Type B pancreatic cell (in vitro differentiated cells): ENCODE data around the gene ENPP7. TPM values are rescaled to one million over a fixed set of nuclear protein-coding genes. Genes with fewer than 3 reads are reported as not detected.
A peak's percentile ranks its signal among the peaks of the same experiment; 100 is the strongest.

Source experiments
- DNase-seq: peaks from one replicate; pipeline ENCODE4 v3.0.0; 2021; ENCODE audit warnings: mixed read lengths; ENCODE audit not compliant: unreplicated experiment; ENCODE audit errors: extremely low spot score
- H3K27ac Mint-ChIP-seq: 2 replicates; pipeline ENCODE4 v1.8.0; 2021; ENCODE audit warnings: mild to moderate bottlenecking, mixed read lengths
- H3K27me3 Mint-ChIP-seq: 2 replicates; pipeline ENCODE4 v1.8.0; 2021; ENCODE audit warnings: mixed read lengths
- H3K36me3 Mint-ChIP-seq: 2 replicates; pipeline ENCODE4 v1.8.0; 2021; ENCODE audit warnings: mixed read lengths
- H3K4me1 Mint-ChIP-seq: one replicate; pipeline ENCODE4 v1.8.0; 2021; ENCODE audit warnings: mixed read lengths; ENCODE audit not compliant: unreplicated experiment
- H3K4me3 Mint-ChIP-seq: 2 replicates; pipeline ENCODE4 v1.8.0; 2021; ENCODE audit warnings: mild to moderate bottlenecking, mixed read lengths
- H3K9me3 Mint-ChIP-seq: 2 replicates; pipeline ENCODE4 v1.8.0; 2021; ENCODE audit warnings: mixed read lengths
- total RNA-seq: library from RNA; stranded (reverse); gene quantifications from 2 replicates; pipeline ENCODE4 v1.2.1, GENCODE V29; 2021; ENCODE audit warnings: low replicate concordance
- TF ChIP-seq, protein P1 (sequence below): fragments of 200-600 bp; sonication (generic); conservative IDR thresholded peaks from 2 replicates; pipeline ENCODE4 v1.5.0; 2021; ENCODE audit warnings: antibody characterized with exemption, mild to moderate bottlenecking

Gene ENPP7
- total RNA-seq, 1 donor from 2014 or later: 5.3 TPM

DNA sequence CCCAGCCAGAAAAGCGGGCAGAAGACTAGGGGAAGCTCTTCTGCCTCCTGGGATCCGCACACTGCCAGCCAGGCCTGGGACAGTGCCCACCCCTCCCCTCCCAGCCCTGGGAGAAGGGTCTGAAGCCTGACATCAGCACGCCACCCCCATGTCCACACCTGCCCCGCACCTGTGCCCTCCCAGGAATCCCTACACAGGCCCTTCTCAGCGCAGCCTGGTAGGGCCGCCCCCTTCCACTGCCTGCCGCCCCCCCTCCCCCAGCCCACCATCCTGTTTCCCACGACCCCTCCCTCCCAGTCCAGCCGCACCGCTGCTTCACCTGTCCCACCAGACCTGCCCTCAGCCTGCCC, 10.6 kb downstream of the ENPP7 start:
- no peaks in the 10 kb centered on the region for H3K9me3 Mint-ChIP-seq
- no peak for DNase-seq
- H3K27ac Mint-ChIP-seq: no peak overlapping the region
- TF ChIP-seq, protein P1, sequence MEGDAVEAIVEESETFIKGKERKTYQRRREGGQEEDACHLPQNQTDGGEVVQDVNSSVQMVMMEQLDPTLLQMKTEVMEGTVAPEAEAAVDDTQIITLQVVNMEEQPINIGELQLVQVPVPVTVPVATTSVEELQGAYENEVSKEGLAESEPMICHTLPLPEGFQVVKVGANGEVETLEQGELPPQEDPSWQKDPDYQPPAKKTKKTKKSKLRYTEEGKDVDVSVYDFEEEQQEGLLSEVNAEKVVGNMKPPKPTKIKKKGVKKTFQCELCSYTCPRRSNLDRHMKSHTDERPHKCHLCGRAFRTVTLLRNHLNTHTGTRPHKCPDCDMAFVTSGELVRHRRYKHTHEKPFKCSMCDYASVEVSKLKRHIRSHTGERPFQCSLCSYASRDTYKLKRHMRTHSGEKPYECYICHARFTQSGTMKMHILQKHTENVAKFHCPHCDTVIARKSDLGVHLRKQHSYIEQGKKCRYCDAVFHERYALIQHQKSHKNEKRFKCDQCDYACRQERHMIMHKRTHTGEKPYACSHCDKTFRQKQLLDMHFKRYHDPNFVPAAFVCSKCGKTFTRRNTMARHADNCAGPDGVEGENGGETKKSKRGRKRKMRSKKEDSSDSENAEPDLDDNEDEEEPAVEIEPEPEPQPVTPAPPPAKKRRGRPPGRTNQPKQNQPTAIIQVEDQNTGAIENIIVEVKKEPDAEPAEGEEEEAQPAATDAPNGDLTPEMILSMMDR: no peak
- no peaks in the 10 kb centered on the region for H3K36me3 Mint-ChIP-seq
- H3K4me1 Mint-ChIP-seq: peaks cover 19% of the 10 kb centered on the region
- H3K4me3 Mint-ChIP-seq: no peak overlapping the region
- H3K27me3 Mint-ChIP-seq: peaks cover 14% of the 10 kb centered on the region

DNA sequence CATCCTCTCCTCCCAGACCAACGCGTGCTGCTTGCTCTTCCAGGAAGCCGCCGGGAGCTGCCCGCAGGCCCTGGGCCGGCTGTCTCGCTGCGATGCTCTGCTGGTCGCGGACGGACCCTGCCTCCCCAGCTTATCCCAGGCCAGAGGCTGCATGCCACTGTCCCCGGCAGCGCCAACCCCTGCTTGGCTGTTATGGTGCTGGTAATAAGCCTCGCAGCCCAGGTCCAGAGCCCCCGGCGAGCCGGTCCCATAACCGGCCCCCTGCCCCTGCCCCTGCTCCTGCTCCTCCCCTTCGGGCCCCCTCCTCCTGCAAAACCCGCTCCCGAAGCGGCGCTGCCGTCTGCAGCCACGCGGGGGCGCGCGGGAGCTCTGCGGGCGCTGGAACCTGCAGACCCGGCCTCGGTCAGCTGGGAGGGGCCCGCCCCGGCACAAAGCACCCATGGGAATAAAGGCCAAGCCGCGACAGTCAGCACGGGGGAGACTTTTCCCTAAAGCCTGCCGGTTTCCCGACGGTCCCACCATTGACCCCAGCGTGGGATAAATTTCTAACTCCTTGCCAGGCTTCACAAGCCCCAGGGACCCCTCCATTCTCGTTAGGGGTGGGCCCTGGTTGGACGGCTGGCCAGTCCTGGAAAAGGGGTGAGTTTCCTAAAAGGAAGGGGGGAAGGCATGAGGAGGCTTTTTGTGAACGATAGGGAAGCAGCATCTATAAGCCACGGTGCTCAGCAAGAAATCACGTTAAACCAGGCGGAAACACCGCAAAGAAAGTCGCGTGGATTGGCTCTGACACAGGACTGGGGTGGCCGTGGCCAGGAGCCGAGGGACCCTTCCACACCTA, 11.2 kb downstream of the ENPP7 start:
- TF ChIP-seq, protein P1: peak; percentile 100
- H3K27ac Mint-ChIP-seq: no peak overlapping the region
- peak; percentile 93 for DNase-seq
- H3K4me1 Mint-ChIP-seq: peaks cover 20% of the 10 kb centered on the region
- peak overlapping the region; percentile 25 for H3K4me3 Mint-ChIP-seq
- H3K9me3 Mint-ChIP-seq: no peaks in the 10 kb centered on the region
- H3K36me3 Mint-ChIP-seq: no peaks in the 10 kb centered on the region
- H3K27me3 Mint-ChIP-seq: peaks cover 20% of the 10 kb centered on the region

DNA sequence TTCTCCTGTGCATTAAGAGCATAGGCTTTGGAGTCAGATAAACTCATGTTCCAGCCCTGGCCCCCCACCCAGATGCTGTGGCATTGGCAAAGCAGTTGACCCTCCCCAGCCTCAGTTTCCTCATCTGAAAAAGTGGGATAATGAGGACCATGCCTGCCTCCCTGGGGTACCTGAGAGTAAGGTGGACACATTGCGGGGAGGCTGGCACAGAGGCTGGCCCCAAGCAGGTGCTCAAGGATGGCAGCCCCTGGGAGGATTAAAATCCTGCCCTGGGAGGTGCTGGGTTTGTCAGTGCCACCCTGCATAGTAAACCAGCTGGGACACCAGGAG, 11.8 kb downstream of the ENPP7 start:
- peaks cover 23% of the 10 kb centered on the region for H3K4me1 Mint-ChIP-seq
- H3K27ac Mint-ChIP-seq: no peak overlapping the region
- DNase-seq: no peak
- H3K9me3 Mint-ChIP-seq: no peaks in the 10 kb centered on the region
- no peak overlapping the region for H3K4me3 Mint-ChIP-seq
- TF ChIP-seq, protein P1: no peak
- H3K27me3 Mint-ChIP-seq: peaks cover 24% of the 10 kb centered on the region
- no peaks in the 10 kb centered on the region for H3K36me3 Mint-ChIP-seq

DNA sequence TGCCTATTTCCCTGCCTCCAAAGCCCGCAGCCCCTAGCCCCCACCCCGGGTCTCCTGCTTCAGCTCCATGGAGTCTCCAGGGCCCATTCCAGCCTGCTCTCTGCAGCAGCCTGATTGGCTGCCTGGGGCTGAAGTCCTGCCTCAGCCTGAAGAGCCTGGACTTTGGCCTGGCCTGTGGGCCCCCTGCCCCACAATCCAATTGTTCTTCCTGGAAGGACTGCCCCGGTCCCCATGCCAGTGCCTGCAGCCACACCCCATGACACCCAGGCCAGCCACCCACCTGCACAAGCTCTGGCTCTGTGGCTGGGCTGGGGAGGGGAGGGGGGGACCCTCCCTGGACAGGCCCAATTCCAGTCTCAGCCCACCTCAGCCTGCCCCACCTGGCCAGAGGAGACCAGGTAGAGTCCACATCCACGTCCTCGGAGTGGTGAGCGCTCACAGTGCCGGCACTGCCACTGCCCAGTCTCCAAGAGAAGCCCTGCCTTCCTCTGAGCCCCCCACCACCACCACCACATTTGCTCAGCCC, 12.3 kb downstream of the ENPP7 start:
- TF ChIP-seq, protein P1: no peak
- H3K9me3 Mint-ChIP-seq: no peaks in the 10 kb centered on the region
- H3K4me1 Mint-ChIP-seq: peaks cover 23% of the 10 kb centered on the region
- no peak for DNase-seq
- H3K27ac Mint-ChIP-seq: peak overlapping the region; percentile 70
- peaks cover 29% of the 10 kb centered on the region for H3K27me3 Mint-ChIP-seq
- H3K36me3 Mint-ChIP-seq: no peaks in the 10 kb centered on the region
- H3K4me3 Mint-ChIP-seq: peak overlapping the region; percentile 47

DNA sequence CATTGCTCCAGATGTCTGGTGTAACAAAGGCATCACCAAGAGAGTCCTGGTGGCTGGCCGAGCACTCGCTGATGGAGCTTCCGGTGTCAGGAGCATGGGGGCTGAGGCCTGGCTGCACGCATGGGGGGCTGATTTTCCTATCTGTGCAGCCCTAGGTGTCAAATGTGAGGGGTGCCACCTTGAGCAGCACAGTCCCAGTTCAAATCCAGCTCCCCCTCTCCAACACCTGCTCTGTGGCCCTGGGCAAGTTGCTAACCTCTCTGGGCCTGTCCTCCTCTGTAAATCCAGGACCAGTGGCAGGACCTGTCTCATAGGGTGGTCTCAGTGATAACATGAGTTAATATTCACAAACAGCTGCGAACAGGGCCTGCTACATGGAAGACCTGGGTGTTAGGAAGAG, 12.9 kb downstream of the ENPP7 start:
- no peaks in the 10 kb centered on the region for H3K9me3 Mint-ChIP-seq
- peaks cover 31% of the 10 kb centered on the region for H3K27me3 Mint-ChIP-seq

More for the DNA sequence above, 12.9 kb downstream of the ENPP7 start:
- Mint-ChIP-seq H3K4me3 (peak overlapping the region; percentile 47), H3K4me1 (peaks cover 22% of the 10 kb centered on the region), H3K27ac (peak overlapping the region; percentile 70), H3K36me3 (no peaks in the 10 kb centered on the region)
- TF ChIP-seq, protein P1: no peak
- no peak for DNase-seq
